Mesenchymal stem cell (in vitro differentiated cells and primary cell): Measurements from ENCODE around the gene ST7L.

Experiments
- DNase-seq: peaks from one replicate; pipeline ENCODE4 v3.0.0-alpha.2; 2013
- H2AFZ ChIP-seq: one replicate; pipeline ENCODE4 v1.6.1; 2013; ENCODE audit warnings: low read depth, mild to moderate bottlenecking, control low read depth, inconsistent platforms, low read length, moderate library complexity
- H2AK5ac ChIP-seq: 2 replicates; pipeline ENCODE4 v1.6.1; 2013; ENCODE audit warnings: low read length, moderate library complexity, mild to moderate bottlenecking, inconsistent platforms; ENCODE audit not compliant: severe bottlenecking
- H2BK120ac ChIP-seq: one replicate; pipeline ENCODE4 v1.6.1; 2013; ENCODE audit warnings: low read depth, mild to moderate bottlenecking, inconsistent platforms, low read length, moderate library complexity
- H2BK12ac ChIP-seq, 2 experiments: one replicate each; pipeline ENCODE4 v1.6.1; 2013; ENCODE audit warnings: inconsistent platforms in 2 of 2, low read length in 2 of 2, mild to moderate bottlenecking in 2 of 2, moderate library complexity in 2 of 2, control low read depth in 1 of 2
- H2BK15ac ChIP-seq: one replicate; pipeline ENCODE4 v1.6.1; 2013; ENCODE audit warnings: mild to moderate bottlenecking, low read depth, inconsistent platforms; ENCODE audit not compliant: poor library complexity, severe bottlenecking
- H2BK5ac ChIP-seq: 2 replicates; pipeline ENCODE4 v1.6.1; 2013; ENCODE audit warnings: low read depth, mild to moderate bottlenecking, low read length, control low read depth, inconsistent platforms; ENCODE audit not compliant: poor library complexity, severe bottlenecking
- H3K14ac ChIP-seq, 2 experiments: one replicate each; pipeline ENCODE4 v1.6.1; 2013; ENCODE audit warnings: inconsistent platforms in 2 of 2, low read length in 2 of 2, control low read depth in 1 of 2, mild to moderate bottlenecking in 1 of 2, moderate library complexity in 1 of 2
- H3K18ac ChIP-seq, 2 experiments: one replicate each; pipeline ENCODE4 v1.6.1; 2013; ENCODE audit warnings: inconsistent platforms in 2 of 2, low read length in 2 of 2, control low read depth in 1 of 2, low read depth in 1 of 2, mild to moderate bottlenecking in 1 of 2
- H3K23ac ChIP-seq, 2 experiments: one replicate each; pipeline ENCODE4 v1.6.1; 2013; ENCODE audit warnings: inconsistent platforms in 2 of 2, low read length in 2 of 2, mild to moderate bottlenecking in 2 of 2, moderate library complexity in 2 of 2, control low read depth in 1 of 2
- H3K27ac ChIP-seq: 2 replicates; pipeline ENCODE4 v1.5.1; 2013; ENCODE audit warnings: mild to moderate bottlenecking, moderate library complexity, low read length, control low read depth, inconsistent platforms; ENCODE audit not compliant: poor library complexity, severe bottlenecking
- H3K27me3 ChIP-seq, 2 experiments: 2 replicates each; pipeline versions ENCODE4 v1.6.1 to v1.7.0; 2013; ENCODE audit warnings: low read length in 2 of 2, mild to moderate bottlenecking in 2 of 2, moderate library complexity in 2 of 2, control low read depth in 1 of 2, inconsistent platforms in 1 of 2; ENCODE audit not compliant: control insufficient read depth in 1 of 2, insufficient read depth in 1 of 2
- H3K36me3 ChIP-seq, 2 experiments: 2 replicates each; pipeline versions ENCODE4 v1.6.1 to v1.7.0; 2013; ENCODE audit warnings: low read length in 2 of 2, control low read depth in 1 of 2, inconsistent platforms in 1 of 2, low read depth in 1 of 2, mild to moderate bottlenecking in 1 of 2; ENCODE audit not compliant: insufficient read depth in 2 of 2, control insufficient read depth in 1 of 2
- H3K4ac ChIP-seq, 2 experiments: one replicate each; pipeline ENCODE4 v1.6.1; 2013; ENCODE audit warnings: inconsistent platforms in 2 of 2, low read length in 2 of 2, mild to moderate bottlenecking in 2 of 2, moderate library complexity in 2 of 2, control low read depth in 1 of 2, low read depth in 1 of 2
- H3K4me1 ChIP-seq: 2 replicates; pipeline ENCODE4 v1.6.1; 2013; ENCODE audit warnings: low read depth, low read length, control low read depth; ENCODE audit not compliant: control insufficient read depth, insufficient read depth
- H3K4me2 ChIP-seq: 2 replicates; pipeline ENCODE4 v1.6.1; 2013; ENCODE audit warnings: low read length, mild to moderate bottlenecking, inconsistent platforms; ENCODE audit not compliant: poor library complexity, severe bottlenecking
- H3K4me3 ChIP-seq, 2 experiments: 2 replicates each; pipeline versions ENCODE4 v1.5.1 to v1.7.0; 2013; ENCODE audit warnings: low read length in 2 of 2, mild to moderate bottlenecking in 2 of 2, control low read depth in 1 of 2, low read depth in 1 of 2; ENCODE audit not compliant: insufficient read depth in 1 of 2
- H3K79me1 ChIP-seq: replicated peaks from 2 replicates; pipeline ENCODE4 v1.6.1; 2013; ENCODE audit warnings: mild to moderate bottlenecking, control low read depth, low read length, inconsistent platforms; ENCODE audit not compliant: poor library complexity, severe bottlenecking
- H3K9ac ChIP-seq: 2 replicates; pipeline ENCODE4 v1.7.0; 2013; ENCODE audit warnings: mild to moderate bottlenecking, low read length, moderate library complexity
- H3K9me3 ChIP-seq: 2 replicates; pipeline ENCODE4 v1.7.0; 2013; ENCODE audit warnings: mild to moderate bottlenecking, low read length; ENCODE audit not compliant: control insufficient read depth
- H4K8ac ChIP-seq: one replicate; pipeline ENCODE4 v1.6.1; 2013; ENCODE audit warnings: inconsistent platforms, mild to moderate bottlenecking, low read length, moderate library complexity
- H4K91ac ChIP-seq: one replicate; pipeline ENCODE4 v1.6.1; 2013; ENCODE audit warnings: mild to moderate bottlenecking, low read length, inconsistent platforms
- WGBS: methylation state at CpG from one replicate; pipeline ENCODE4 v1.1.7; 2013; ENCODE audit warnings: mixed read lengths; 5-methylcytosine and 5-hydroxymethylcytosine counted together

ST7L gene

GRCh38 chr1:112540226-112540794 is 78.6 kb downstream of the ST7L start:
- Histone ChIP-seq H3K14ac (no peak overlapping the region), H4K91ac (no peak overlapping the region), H3K4me1 (peaks cover 6% of the 10 kb centered on the region), H3K23ac (no peak overlapping the region), H3K9ac (no peak overlapping the region), H3K36me3 (peaks cover 0 to 21% of the 10 kb centered on the region in 2 experiments), H3K27ac (no peak overlapping the region), H2AK5ac (peak overlapping the region; percentile 69), H2BK120ac (no peak overlapping the region), H2BK5ac (no peak overlapping the region), H3K9me3 (no peaks in the 10 kb centered on the region), H3K4me3 (no peak overlapping the region), H2BK15ac (no peak overlapping the region), H3K79me1 (no peaks in the 10 kb centered on the region), H3K27me3 (no peaks in the 10 kb centered on the region), H3K18ac (no peak overlapping the region), H2BK12ac (no peak overlapping the region), H2AFZ (no peak overlapping the region), H3K4ac (no peak overlapping the region), H3K4me2 (no peak overlapping the region), H4K8ac (no peak overlapping the region)
- no peak for DNase-seq
- WGBS, result no CpG with 5 or more reads among the region's 1 CpG

- WGBS, result 100% methylated on average over 2 of the region's 3 CpGs
- no peak overlapping the region for H2BK120ac ChIP-seq
These were observed 80.1 kb downstream of the ST7L start for GRCh38 chr1:112538883-112539282.

GRCh38 chr1:112537456-112537855 is 81.5 kb downstream of the ST7L start:
- Histone ChIP-seq H4K91ac (no peak overlapping the region), H2BK15ac (no peak overlapping the region), H3K18ac (no peak overlapping the region), H3K79me1 (no peaks in the 10 kb centered on the region), H3K27ac (peak overlapping the region; percentile 42), H4K8ac (no peak overlapping the region), H2BK120ac (no peak overlapping the region), H2AFZ (no peak overlapping the region), H3K4me2 (no peak overlapping the region), H3K27me3 (no peaks in the 10 kb centered on the region), H2BK12ac (no peak overlapping the region), H3K23ac (no peak overlapping the region), H2BK5ac (no peak overlapping the region), H3K9me3 (no peaks in the 10 kb centered on the region), H2AK5ac (no peak overlapping the region), H3K4ac (no peak overlapping the region), H3K36me3 (peaks cover 0 to 34% of the 10 kb centered on the region in 2 experiments), H3K4me3 (no peak overlapping the region), H3K4me1 (peaks cover 7% of the 10 kb centered on the region), H3K14ac (no peak overlapping the region), H3K9ac (no peak overlapping the region)
- DNase-seq, result no peak

More at GRCh38 chr1:112538883-112539282, 80.1 kb downstream of the ST7L start:
- Histone ChIP-seq H3K27ac (no peak overlapping the region), H3K18ac (no peak overlapping the region), H3K27me3 (no peaks in the 10 kb centered on the region), H2BK12ac (no peak overlapping the region), H3K4ac (no peak overlapping the region), H2BK15ac (no peak overlapping the region), H3K4me3 (no peak overlapping the region), H3K9me3 (no peaks in the 10 kb centered on the region), H3K9ac (no peak overlapping the region), H3K23ac (no peak overlapping the region), H4K91ac (no peak overlapping the region), H3K4me2 (no peak overlapping the region), H3K14ac (no peak overlapping the region), H3K36me3 (peaks cover 0 to 26% of the 10 kb centered on the region in 2 experiments), H3K4me1 (peaks cover 6% of the 10 kb centered on the region), H2AFZ (no peak overlapping the region), H2BK5ac (no peak overlapping the region), H3K79me1 (no peaks in the 10 kb centered on the region), H2AK5ac (peak overlapping the region; percentile 91), H4K8ac (no peak overlapping the region)
- no peak for DNase-seq

GRCh38 chr1:112536561-112536960 is 82.4 kb downstream of the ST7L start:
- H3K9me3 ChIP-seq, result no peaks in the 10 kb centered on the region
- no peak overlapping the region for H2BK5ac ChIP-seq
- no peaks in the 10 kb centered on the region for H3K79me1 ChIP-seq
- H3K4me3 ChIP-seq, result no peak overlapping the region
- H2AFZ ChIP-seq, result no peak overlapping the region
- peaks cover 0 to 32% of the 10 kb centered on the region in 2 experiments for H3K36me3 ChIP-seq
- no peak overlapping the region for H4K91ac ChIP-seq
- H3K18ac ChIP-seq, result no peak overlapping the region
- no peak overlapping the region for H3K4ac ChIP-seq
- no peak overlapping the region for H2BK120ac ChIP-seq
- H3K27ac ChIP-seq, result no peak overlapping the region
- H2BK15ac ChIP-seq, result no peak overlapping the region
- H3K4me2 ChIP-seq, result no peak overlapping the region
- H3K23ac ChIP-seq, result no peak overlapping the region
- peaks cover 7% of the 10 kb centered on the region for H3K4me1 ChIP-seq
- no peak overlapping the region for H3K9ac ChIP-seq
- H3K27me3 ChIP-seq, result no peaks in the 10 kb centered on the region
- no peak overlapping the region for H3K14ac ChIP-seq
- WGBS, result 91% methylated on average over 2 of the region's 2 CpGs
- no peak overlapping the region for H2BK12ac ChIP-seq
- H4K8ac ChIP-seq, result no peak overlapping the region
- H2AK5ac ChIP-seq, result peak overlapping the region; percentile 73
- no peak for DNase-seq
